ENCODE results near the gene TMEM170A.

DNA sequence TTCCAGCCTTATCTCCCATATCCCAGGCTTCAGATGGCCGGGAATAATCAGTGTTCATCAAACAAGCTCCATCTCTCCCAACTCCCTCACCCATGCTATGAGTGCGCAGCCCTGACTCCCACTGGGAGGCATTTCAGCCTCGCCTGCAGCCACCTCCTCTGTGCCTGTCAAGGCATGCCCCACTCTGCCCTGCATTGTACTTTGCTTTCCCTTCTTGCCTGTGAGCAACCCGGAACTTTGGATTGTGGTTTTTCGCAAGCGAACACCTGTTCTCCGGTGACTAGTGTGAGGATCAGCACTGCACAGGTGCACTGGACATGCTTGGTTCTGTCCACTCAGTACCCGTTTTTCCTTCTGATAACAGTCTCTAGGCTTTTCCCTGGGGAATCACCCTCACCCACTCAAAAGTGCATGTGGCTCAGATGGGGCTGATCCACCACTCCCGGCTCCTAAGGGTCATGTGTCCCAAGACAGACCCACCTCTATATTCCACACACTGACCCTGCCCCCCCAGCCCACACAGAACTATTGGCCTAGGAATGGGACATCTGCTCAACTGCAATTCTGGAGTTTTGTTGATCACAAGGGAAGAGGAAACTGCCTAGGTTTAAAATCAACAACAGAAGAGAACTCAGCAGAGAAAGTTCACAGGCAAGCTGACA is 21.7 kb upstream of the TMEM170A start:
- TF ChIP-seq CTCF (conservative IDR thresholded peaks at IDR 0.05; ENCODE audit: low read length) (no peak), EZH2phosphoT487 (IDR thresholded peaks at IDR 0.05; ENCODE audit: borderline replicate concordance, low read depth, low read length) (no peak)
